GM10266 (cell line): ENCODE measurements around the gene SLCO4A1.

Source experiments
- DNase-seq: peaks from one replicate; pipeline ENCODE4 v3.0.0; 2012; ENCODE audit errors: extremely low spot score
- TF ChIP-seq, protein P1 (sequence below): IDR thresholded peaks from 2 replicates; pipeline ENCODE4 v1.5.1; 2012; ENCODE audit warnings: mild to moderate bottlenecking, low read depth; ENCODE audit not compliant: control insufficient read depth, insufficient read depth; ENCODE audit errors: missing control alignments

SLCO4A1 gene

DNA sequence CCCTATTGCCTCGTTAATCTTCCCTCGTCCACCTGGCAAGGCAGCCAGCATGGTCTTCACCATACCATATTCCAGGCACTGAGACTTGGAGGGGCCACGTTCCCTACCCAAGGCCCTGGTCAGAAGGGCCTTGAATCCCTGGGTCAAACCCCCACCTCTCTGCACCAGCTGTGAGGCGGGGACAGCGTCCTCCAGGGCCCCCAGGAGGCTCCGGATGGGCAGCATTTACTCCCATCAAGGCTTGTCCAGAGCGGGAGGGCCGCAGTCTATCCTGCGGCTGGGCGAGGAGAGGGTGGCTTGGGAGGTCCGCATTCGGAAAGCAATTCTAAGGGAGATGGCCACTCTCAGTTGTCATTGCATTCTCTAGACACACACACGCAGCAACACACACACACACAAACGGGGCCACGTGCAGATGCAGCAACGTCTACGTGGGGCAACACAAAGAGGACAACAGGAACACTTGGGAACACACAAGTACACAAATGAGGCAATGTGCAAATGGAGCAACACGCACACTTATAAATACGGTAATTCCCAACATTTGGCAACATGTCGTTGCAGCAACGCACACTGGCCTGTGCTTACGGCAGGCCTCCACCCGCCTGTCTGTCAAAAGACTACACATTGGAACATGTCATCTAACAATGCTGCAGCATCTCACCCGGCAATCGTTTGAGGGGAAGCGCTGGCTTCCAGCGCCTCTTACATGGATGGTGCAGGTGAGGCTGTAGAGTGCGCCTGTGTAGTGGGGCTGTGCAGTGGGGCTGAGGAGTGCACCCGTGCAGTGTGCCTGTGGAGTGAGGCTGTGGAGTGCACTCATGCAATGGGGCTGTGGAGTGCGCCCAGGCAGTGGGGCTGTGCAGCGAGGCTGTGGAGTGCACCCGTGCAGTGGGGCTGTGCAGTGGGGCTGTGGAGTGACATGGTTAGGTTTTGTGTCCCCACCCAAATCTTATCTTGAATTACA, 53.4 kb downstream of the SLCO4A1 start:
- DNase-seq: no peak
- TF ChIP-seq, protein P1, sequence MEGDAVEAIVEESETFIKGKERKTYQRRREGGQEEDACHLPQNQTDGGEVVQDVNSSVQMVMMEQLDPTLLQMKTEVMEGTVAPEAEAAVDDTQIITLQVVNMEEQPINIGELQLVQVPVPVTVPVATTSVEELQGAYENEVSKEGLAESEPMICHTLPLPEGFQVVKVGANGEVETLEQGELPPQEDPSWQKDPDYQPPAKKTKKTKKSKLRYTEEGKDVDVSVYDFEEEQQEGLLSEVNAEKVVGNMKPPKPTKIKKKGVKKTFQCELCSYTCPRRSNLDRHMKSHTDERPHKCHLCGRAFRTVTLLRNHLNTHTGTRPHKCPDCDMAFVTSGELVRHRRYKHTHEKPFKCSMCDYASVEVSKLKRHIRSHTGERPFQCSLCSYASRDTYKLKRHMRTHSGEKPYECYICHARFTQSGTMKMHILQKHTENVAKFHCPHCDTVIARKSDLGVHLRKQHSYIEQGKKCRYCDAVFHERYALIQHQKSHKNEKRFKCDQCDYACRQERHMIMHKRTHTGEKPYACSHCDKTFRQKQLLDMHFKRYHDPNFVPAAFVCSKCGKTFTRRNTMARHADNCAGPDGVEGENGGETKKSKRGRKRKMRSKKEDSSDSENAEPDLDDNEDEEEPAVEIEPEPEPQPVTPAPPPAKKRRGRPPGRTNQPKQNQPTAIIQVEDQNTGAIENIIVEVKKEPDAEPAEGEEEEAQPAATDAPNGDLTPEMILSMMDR: no peak

DNA sequence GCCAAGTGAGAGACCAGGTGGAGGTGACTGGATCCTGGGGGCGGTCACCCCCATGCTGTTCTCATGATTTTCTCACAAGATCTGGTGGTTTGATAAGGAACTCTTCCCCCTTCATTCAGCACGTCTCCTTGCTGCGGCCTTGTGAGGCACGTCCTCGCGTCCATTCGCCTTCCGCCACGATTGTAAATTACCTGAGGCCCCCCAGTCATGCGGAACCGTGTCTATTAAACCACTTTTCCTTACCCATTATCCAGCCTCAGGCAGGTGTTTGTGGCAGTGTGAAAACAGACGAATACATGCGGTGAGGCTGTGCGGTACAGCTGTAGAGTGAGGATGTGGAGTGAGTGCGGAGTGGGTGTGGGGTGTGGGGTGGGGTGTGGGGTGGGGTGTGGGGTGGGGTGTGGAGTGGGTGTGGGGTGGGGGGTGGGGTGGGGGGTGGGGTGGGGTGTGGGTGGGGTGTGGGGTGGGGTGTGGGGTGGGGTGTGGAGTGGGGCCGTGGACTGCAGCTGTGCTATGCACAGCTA, 54.2 kb downstream of the SLCO4A1 start:
- TF ChIP-seq, protein P1: no peak
- no peak for DNase-seq

DNA sequence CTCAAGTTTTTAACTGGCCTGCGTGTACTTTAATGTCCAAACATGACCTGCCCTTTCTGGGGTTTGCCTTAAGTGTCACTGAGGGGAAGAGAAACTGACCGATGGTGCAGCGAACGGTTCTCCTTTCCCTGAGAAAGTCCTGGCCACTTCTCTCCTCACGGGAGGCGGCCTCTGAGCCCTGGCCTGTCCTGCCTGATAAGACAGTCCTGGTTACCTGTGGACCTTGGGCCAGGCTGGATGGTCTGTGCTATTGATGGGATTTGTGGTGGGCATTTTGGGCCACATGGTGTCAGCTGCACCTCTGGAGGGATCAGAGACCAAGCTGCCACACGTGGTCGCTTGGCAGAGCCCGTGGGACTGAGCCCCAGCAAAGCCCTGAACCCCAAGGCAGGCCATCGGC, 54.7 kb downstream of the SLCO4A1 start:
- TF ChIP-seq, protein P1: no peak
- no peak for DNase-seq

DNA sequence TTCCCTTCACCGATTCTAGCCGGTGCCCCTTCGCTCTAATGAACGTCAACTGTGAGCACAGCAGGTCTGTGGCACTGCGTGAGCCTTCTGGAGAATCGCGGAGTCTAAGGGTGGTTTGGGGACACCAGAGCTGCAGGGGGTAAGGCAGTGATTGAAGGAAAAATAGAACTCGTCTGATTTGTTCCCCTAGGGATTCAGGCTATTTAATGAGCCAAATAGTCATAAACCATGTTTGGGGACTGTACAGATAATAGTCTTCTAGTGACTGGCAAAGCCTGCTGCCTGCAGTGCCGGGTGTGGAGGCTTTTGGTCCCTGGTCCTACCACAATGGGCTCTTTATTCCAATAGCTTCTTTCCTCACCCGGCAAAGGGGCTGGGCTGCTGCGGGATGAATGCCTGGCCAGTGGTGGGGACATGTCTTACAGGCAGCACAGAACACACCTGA, 55.2 kb downstream of the SLCO4A1 start:
- TF ChIP-seq, protein P1: no peak
- DNase-seq: no peak

DNA sequence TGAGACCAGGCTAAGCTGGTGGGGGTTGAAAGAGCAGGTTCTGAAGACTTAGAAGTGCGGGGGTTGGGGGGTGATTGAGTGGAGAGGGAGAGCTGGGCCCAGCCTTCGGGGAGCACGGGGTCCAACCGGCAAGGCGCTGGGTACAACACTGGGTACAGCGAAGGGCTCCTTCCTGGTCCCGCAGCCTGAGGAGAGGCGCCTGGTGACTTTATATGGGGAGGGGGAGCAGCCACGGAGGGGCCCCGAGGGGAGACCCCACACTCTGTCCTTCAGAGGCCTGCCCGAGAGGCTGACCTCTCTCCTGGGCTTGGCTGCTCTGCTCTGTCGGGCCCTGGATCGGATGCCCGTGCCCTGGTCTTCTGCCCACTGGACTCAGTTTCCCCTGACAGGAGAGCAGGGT, 55.9 kb downstream of the SLCO4A1 start:
- TF ChIP-seq, protein P1: no peak
- no peak for DNase-seq

DNA sequence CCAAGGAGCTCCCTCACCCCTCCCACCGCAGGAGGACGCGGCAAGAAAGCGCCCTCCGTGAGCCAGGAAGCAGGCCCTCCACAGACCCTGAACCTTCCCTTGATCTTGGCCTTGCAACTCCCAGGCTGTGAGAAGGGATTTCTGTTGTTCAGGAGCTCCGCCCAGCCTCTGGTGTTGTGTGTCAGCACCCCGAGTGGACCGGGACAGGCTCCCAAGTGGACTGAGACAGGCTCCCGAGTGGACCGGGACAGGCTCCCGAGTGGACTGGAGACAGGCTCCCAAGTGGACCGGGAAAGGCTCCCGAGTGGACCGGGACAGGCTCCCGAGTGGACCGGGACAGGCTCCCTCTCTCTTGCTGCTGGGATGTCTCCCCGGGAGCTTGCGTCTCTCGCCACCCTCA, 57.0 kb downstream of the SLCO4A1 start:
- TF ChIP-seq, protein P1: no peak
- no peak for DNase-seq

DNA sequence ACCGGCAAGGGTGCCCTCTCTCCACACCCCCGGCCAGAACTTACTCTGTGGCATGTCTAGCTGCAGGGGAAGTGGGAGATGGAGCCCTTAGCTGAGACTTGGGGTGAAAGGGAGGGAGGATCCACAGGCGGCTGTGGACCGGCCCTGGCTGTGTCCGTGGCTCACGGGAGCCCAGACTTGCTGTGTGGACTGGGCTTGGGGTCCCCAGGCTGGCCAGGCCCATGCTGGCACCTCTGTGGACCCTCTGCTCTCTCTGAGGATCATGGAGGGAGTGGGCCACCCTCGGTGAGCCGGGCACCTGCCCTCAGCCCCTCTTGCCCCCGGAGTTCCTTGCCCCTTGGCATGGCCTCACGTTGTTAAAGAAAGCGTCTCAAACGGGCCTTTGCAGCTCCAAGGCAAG, 57.4 kb downstream of the SLCO4A1 start:
- DNase-seq: no peak
- TF ChIP-seq, protein P1: no peak
